Dedifferentiated amniotic fluid mesenchymal stem cell (primary cell): ENCODE data around the gene AKT2.

ENCODE experiments used
- DNase-seq: peaks from one replicate; pipeline ENCODE4 v3.0.0-alpha.2; 2016; ENCODE audit errors: extremely low spot score

AKT2 gene

GRCh38 chr19:40273469-40274360 lies 11.4 kb downstream of the AKT2 start:
- no peak for DNase-seq

GRCh38 chr19:40272261-40272660 lies 12.9 kb downstream of the AKT2 start:
- no peak for DNase-seq

GRCh38 chr19:40271706-40272105 lies 13.4 kb downstream of the AKT2 start:
- DNase-seq: no peak

GRCh38 chr19:40270362-40271089 lies 14.6 kb downstream of the AKT2 start:
- DNase-seq: no peak

- DNase-seq: no peak
Measured at GRCh38 chr19:40269216-40269940, 15.8 kb downstream of the AKT2 start.

- no peak for DNase-seq
Measured at GRCh38 chr19:40267601-40267997, 17.5 kb downstream of the AKT2 start.

GRCh38 chr19:40266912-40267600 lies 18.1 kb downstream of the AKT2 start:
- no peak for DNase-seq

GRCh38 chr19:40266119-40266518 lies 19.0 kb downstream of the AKT2 start:
- DNase-seq: no peak

- DNase-seq: no peak
Measured at GRCh38 chr19:40265763-40266099, 19.4 kb downstream of the AKT2 start.

- no peak for DNase-seq
Measured at GRCh38 chr19:40265055-40265762, 19.9 kb downstream of the AKT2 start.

- no peak for DNase-seq
Measured at GRCh38 chr19:40264314-40265054, 20.7 kb downstream of the AKT2 start.

- DNase-seq: no peak
Measured at GRCh38 chr19:40263440-40264313, 21.5 kb downstream of the AKT2 start.

- no peak for DNase-seq
Measured at GRCh38 chr19:40262422-40262821, 22.7 kb downstream of the AKT2 start.

- DNase-seq: no peak
Measured at GRCh38 chr19:40261631-40262030, 23.5 kb downstream of the AKT2 start.

GRCh38 chr19:40257096-40257517 lies 28.0 kb downstream of the AKT2 start:
- no peak for DNase-seq

GRCh38 chr19:40256512-40256911 lies 28.6 kb downstream of the AKT2 start:
- DNase-seq: no peak

GRCh38 chr19:40255619-40256166 lies 29.5 kb downstream of the AKT2 start:
- DNase-seq: no peak

GRCh38 chr19:40254714-40255418 lies 30.3 kb downstream of the AKT2 start:
- no peak for DNase-seq
